SK-N-SH treated with all-trans-retinoic acid at 6 μM for 48 hours (cell line): ENCODE data around the gene RAPGEF1.

Source experiments
- ATAC-seq: fragments of 200-7000 bp; cut with Tn5 transposase; 3 replicates; pipeline ENCODE4 v1.9.1; 2020; ENCODE audit warnings: mild to moderate bottlenecking, moderate library complexity
- ARNTL ChIP-seq: fragments of 450-650 bp; formaldehyde crosslinking; IDR thresholded peaks from 2 replicates; pipeline ENCODE4 v1.5.0; 2020; ENCODE audit warnings: low read depth, mild to moderate bottlenecking, moderate library complexity, borderline replicate concordance
- BACH2 ChIP-seq: fragments of 250-450 bp; sonication (Bioruptor Pico); IDR thresholded peaks from 2 replicates; pipeline ENCODE4 v1.9.0; 2021; ENCODE audit warnings: mild to moderate bottlenecking, borderline replicate concordance
- CREB5 ChIP-seq: fragments of 250-450 bp; sonication (Bioruptor Pico); IDR thresholded peaks from 2 replicates; pipeline ENCODE4 v1.5.1; 2020; ENCODE audit warnings: low read depth, mild to moderate bottlenecking, moderate library complexity
- CSDC2 ChIP-seq: fragments of 250-450 bp; sonication (Bioruptor Pico); IDR thresholded peaks from 2 replicates; pipeline ENCODE4 v1.5.0; 2020; ENCODE audit warnings: mild to moderate bottlenecking, moderate library complexity
- ESRRG ChIP-seq: fragments of 250-450 bp; sonication (Bioruptor Pico); IDR thresholded peaks from 2 replicates; pipeline ENCODE4 v1.6.1; 2021; ENCODE audit warnings: mild to moderate bottlenecking
- GLIS3 ChIP-seq: fragments of 250-450 bp; sonication (Bioruptor Pico); IDR thresholded peaks from 2 replicates; pipeline ENCODE4 v1.5.0; 2020; ENCODE audit warnings: mild to moderate bottlenecking, moderate library complexity
- ISL1 ChIP-seq: fragments of 250-450 bp; sonication (Bioruptor Pico); IDR thresholded peaks from 2 replicates; pipeline ENCODE4 v2.1.2; 2022; ENCODE audit warnings: mild to moderate bottlenecking, moderate library complexity
- OSR1 ChIP-seq: fragments of 250-450 bp; sonication (Bioruptor Pico); IDR thresholded peaks from 2 replicates; pipeline ENCODE4 v1.8.0; 2022; ENCODE audit warnings: moderate library complexity, mild to moderate bottlenecking, inconsistent platforms
- PATZ1 ChIP-seq: fragments of 250-450 bp; sonication (Bioruptor Pico); IDR thresholded peaks from 2 replicates; pipeline ENCODE4 v1.8.0; 2020; ENCODE audit warnings: mild to moderate bottlenecking, moderate library complexity, borderline replicate concordance
- PPARA ChIP-seq: fragments of 250-450 bp; sonication (Bioruptor Pico); IDR thresholded peaks from 2 replicates; pipeline ENCODE4 v1.5.0; 2020; ENCODE audit warnings: mild to moderate bottlenecking, borderline replicate concordance
- RARB ChIP-seq: fragments of 250-450 bp; sonication (Bioruptor Pico); IDR thresholded peaks from 2 replicates; pipeline ENCODE4 v1.8.0; 2021; ENCODE audit warnings: mild to moderate bottlenecking, moderate library complexity
- SNAI2 ChIP-seq: fragments of 250-450 bp; sonication (Bioruptor Pico); IDR thresholded peaks from 2 replicates; pipeline ENCODE4 v1.5.0; 2020; ENCODE audit warnings: mild to moderate bottlenecking, moderate library complexity
- TCF4 ChIP-seq: fragments of 250-450 bp; sonication (Bioruptor Pico); IDR thresholded peaks from 2 replicates; pipeline ENCODE4 v1.8.0; 2021; ENCODE audit warnings: mild to moderate bottlenecking, moderate library complexity, borderline replicate concordance
- TOX ChIP-seq: fragments of 250-450 bp; sonication (Bioruptor Pico); IDR thresholded peaks from 2 replicates; pipeline ENCODE4 v1.8.0; 2021; ENCODE audit warnings: mild to moderate bottlenecking, moderate library complexity, borderline replicate concordance
- ZC3H10 ChIP-seq: fragments of 250-450 bp; sonication (Bioruptor Pico); IDR thresholded peaks from 2 replicates; pipeline ENCODE4 v1.5.1; 2021; ENCODE audit warnings: mild to moderate bottlenecking, moderate library complexity
- ZNF565 ChIP-seq: fragments of 450-650 bp; formaldehyde crosslinking; conservative IDR thresholded peaks from 2 replicates; pipeline ENCODE4 v1.5.0; 2020; ENCODE audit warnings: low read depth, mild to moderate bottlenecking, moderate library complexity
- ZNF70 ChIP-seq: fragments of 450-650 bp; formaldehyde crosslinking; IDR thresholded peaks from 2 replicates; pipeline ENCODE4 v1.5.0; 2020; ENCODE audit warnings: mild to moderate bottlenecking, moderate library complexity
- ZNF8 ChIP-seq: fragments of 450-650 bp; formaldehyde crosslinking; IDR thresholded peaks from 2 replicates; pipeline ENCODE4 v1.5.0; 2020; ENCODE audit warnings: mild to moderate bottlenecking, moderate library complexity
- TF ChIP-seq, protein P1 (sequence below): fragments of 250-450 bp; sonication (Bioruptor Pico); IDR thresholded peaks from 2 replicates; pipeline ENCODE4 v1.5.1; 2021; ENCODE audit warnings: mild to moderate bottlenecking, moderate library complexity
- TF ChIP-seq, protein P2 (sequence below): fragments of 250-450 bp; sonication (Bioruptor Pico); IDR thresholded peaks from 2 replicates; pipeline ENCODE4 v1.8.0; 2021; ENCODE audit warnings: low read depth, mild to moderate bottlenecking, moderate library complexity, borderline replicate concordance
- TF ChIP-seq, protein P3 (sequence below): fragments of 250-450 bp; sonication (Bioruptor Pico); IDR thresholded peaks from 2 replicates; pipeline ENCODE4 v1.5.0; 2020; ENCODE audit warnings: mild to moderate bottlenecking, moderate library complexity

RAPGEF1 gene

GRCh38 chr9:131651599-131651998, 88.3 kb downstream of the RAPGEF1 start:
- TF ChIP-seq, protein P1, sequence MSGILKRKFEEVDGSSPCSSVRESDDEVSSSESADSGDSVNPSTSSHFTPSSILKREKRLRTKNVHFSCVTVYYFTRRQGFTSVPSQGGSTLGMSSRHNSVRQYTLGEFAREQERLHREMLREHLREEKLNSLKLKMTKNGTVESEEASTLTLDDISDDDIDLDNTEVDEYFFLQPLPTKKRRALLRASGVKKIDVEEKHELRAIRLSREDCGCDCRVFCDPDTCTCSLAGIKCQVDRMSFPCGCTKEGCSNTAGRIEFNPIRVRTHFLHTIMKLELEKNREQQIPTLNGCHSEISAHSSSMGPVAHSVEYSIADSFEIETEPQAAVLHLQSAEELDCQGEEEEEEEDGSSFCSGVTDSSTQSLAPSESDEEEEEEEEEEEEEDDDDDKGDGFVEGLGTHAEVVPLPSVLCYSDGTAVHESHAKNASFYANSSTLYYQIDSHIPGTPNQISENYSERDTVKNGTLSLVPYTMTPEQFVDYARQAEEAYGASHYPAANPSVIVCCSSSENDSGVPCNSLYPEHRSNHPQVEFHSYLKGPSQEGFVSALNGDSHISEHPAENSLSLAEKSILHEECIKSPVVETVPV (CRISPR knock-in tag) = no peak
- no peak for TF ChIP-seq RARB (CRISPR knock-in tag)
- no peak for ATAC-seq

- ATAC-seq = no peak
- TF ChIP-seq PPARA (CRISPR knock-in tag) (no peak), ARNTL (CRISPR knock-in tag) (no peak)
- TF ChIP-seq, all 23 proteins: peak for 0
Observed at GRCh38 chr9:131651160-131651559, 88.7 kb downstream of the RAPGEF1 start.

DNA sequence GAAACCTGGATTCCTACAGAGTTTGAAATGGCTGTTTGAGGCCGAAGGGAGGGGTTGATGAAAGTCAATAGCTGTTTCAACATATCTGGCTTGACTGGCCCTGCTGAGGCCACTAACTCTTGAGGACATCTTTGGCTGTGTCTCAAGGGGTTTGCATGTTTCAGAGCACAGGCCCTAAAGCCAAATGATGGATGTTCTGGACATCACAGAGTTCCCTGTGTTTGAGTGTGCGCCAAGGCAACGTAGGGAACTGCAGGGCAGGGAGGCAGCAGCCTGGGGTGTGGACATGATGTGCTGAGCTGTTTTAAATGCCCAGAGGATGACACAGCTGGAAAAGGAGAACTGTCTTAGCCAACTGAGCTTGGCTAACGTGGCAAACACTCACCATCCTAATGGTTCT, 89.6 kb downstream of the RAPGEF1 start:
- TF ChIP-seq TCF4 (CRISPR knock-in tag) (no peak), ESRRG (CRISPR knock-in tag) (no peak), ZNF8 (no peak), ZNF565 (CRISPR knock-in tag) (no peak), CSDC2 (CRISPR knock-in tag) (no peak)
- ATAC-seq = no peak

DNA sequence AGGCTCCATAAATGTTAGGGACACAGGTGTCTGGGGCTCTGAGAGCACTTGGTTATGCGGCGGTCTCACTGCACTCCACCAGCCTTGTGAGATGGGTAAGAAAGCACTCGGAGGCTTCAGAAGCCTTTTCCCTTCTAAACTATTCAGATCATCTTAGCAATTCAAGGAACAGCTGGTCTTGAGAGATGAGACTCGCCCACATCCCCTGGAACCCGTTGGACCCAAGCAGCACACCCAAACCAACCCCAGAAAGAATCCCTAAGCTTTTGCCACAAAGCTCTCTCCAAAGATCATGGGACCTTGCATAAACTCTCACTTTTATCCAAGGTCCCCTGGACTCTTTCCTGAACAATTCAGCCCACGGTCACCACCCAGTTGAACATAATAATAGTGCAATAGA, 90.2 kb downstream of the RAPGEF1 start:
- TF ChIP-seq SNAI2 (CRISPR knock-in tag) = no peak
- TF ChIP-seq GLIS3 (CRISPR knock-in tag) = no peak
- TF ChIP-seq OSR1 (CRISPR knock-in tag) = no peak
- TF ChIP-seq RARB (CRISPR knock-in tag) = no peak
- TF ChIP-seq ZNF8 = no peak
- TF ChIP-seq, protein P2, sequence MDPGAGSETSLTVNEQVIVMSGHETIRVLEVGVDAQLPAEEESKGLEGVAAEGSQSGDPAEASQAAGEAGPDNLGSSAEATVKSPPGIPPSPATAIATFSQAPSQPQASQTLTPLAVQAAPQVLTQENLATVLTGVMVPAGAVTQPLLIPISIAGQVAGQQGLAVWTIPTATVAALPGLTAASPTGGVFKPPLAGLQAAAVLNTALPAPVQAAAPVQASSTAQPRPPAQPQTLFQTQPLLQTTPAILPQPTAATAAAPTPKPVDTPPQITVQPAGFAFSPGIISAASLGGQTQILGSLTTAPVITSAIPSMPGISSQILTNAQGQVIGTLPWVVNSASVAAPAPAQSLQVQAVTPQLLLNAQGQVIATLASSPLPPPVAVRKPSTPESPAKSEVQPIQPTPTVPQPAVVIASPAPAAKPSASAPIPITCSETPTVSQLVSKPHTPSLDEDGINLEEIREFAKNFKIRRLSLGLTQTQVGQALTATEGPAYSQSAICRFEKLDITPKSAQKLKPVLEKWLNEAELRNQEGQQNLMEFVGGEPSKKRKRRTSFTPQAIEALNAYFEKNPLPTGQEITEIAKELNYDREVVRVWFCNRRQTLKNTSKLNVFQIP = no peak
- no peak for TF ChIP-seq ISL1 (CRISPR knock-in tag)
- no peak for TF ChIP-seq PPARA (CRISPR knock-in tag)
- TF ChIP-seq CREB5 (CRISPR knock-in tag) = no peak
- no peak for TF ChIP-seq BACH2
- no peak for TF ChIP-seq ZNF70 (CRISPR knock-in tag)
- no peak for TF ChIP-seq PATZ1
- TF ChIP-seq CSDC2 (CRISPR knock-in tag) = no peak
- no peak for TF ChIP-seq TOX (CRISPR knock-in tag)
- no peak for TF ChIP-seq ZNF565 (CRISPR knock-in tag)
- TF ChIP-seq, protein P1 (CRISPR knock-in tag) = no peak
- TF ChIP-seq ZC3H10 (CRISPR knock-in tag) = no peak
- TF ChIP-seq TCF4 (CRISPR knock-in tag) = no peak
- TF ChIP-seq, protein P3, sequence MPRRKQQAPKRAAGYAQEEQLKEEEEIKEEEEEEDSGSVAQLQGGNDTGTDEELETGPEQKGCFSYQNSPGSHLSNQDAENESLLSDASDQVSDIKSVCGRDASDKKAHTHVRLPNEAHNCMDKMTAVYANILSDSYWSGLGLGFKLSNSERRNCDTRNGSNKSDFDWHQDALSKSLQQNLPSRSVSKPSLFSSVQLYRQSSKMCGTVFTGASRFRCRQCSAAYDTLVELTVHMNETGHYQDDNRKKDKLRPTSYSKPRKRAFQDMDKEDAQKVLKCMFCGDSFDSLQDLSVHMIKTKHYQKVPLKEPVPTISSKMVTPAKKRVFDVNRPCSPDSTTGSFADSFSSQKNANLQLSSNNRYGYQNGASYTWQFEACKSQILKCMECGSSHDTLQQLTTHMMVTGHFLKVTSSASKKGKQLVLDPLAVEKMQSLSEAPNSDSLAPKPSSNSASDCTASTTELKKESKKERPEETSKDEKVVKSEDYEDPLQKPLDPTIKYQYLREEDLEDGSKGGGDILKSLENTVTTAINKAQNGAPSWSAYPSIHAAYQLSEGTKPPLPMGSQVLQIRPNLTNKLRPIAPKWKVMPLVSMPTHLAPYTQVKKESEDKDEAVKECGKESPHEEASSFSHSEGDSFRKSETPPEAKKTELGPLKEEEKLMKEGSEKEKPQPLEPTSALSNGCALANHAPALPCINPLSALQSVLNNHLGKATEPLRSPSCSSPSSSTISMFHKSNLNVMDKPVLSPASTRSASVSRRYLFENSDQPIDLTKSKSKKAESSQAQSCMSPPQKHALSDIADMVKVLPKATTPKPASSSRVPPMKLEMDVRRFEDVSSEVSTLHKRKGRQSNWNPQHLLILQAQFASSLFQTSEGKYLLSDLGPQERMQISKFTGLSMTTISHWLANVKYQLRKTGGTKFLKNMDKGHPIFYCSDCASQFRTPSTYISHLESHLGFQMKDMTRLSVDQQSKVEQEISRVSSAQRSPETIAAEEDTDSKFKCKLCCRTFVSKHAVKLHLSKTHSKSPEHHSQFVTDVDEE (CRISPR knock-in tag) = no peak
- TF ChIP-seq, all 23 proteins: peak for 0
- ATAC-seq = no peak
